A673 (cell line): ENCODE data around the gene MYO18B.

Source experiments
- CTCF ChIP-seq: fragments of 300-800, 200-600 bp; sonication (generic); conservative IDR thresholded peaks from 2 replicates; pipeline ENCODE4 v1.5.1; 2017; ENCODE audit warnings: low read depth, mild to moderate bottlenecking, antibody characterized with exemption, low read length, moderate library complexity, mixed read lengths
- EZH2 ChIP-seq: fragments of 200-600 bp; sonication (generic); IDR thresholded peaks from 2 replicates; pipeline ENCODE4 v1.6.1; 2017; ENCODE audit warnings: borderline replicate concordance, low read depth, mild to moderate bottlenecking, mixed read lengths, antibody characterized with exemption, low read length; ENCODE audit not compliant: poor library complexity, severe bottlenecking

- TF ChIP-seq CTCF: no peak
- no peak for TF ChIP-seq EZH2
Observed at GRCh38 chr22:25969901-25970300, 227.9 kb downstream of the MYO18B start.
